K562 (cell line): ENCODE measurements around the gene CCDC85B. TPM values are rescaled to one million over a fixed set of nuclear protein-coding genes. Genes with fewer than 3 reads are reported as not detected.

Experiments
- ATF1 ChIP-seq, 2 experiments: fragments of 450-650 bp in 1 of 2; IDR thresholded peaks; 2 replicates each; pipeline ENCODE4 v1.6.1; 2016; ENCODE audit warnings: missing compliant biosample characterization in 1 of 2, missing genetic modification characterization in 1 of 2
- CREM ChIP-seq: IDR thresholded peaks from 2 replicates; pipeline ENCODE4 v1.6.1; 2014; ENCODE audit warnings: antibody characterized with exemption, low read depth
- DNMT1 ChIP-seq: fragments of 450-650 bp; IDR thresholded peaks from 2 replicates; pipeline ENCODE4 v1.6.1; 2016; ENCODE audit warnings: antibody characterized with exemption, mild to moderate bottlenecking
- FOXP1 ChIP-seq: sonication (generic); formaldehyde crosslinking; IDR thresholded peaks from 2 replicates; pipeline ENCODE4 v1.8.0; 2022; ENCODE audit warnings: mild to moderate bottlenecking, missing genetic modification reagents
- HDAC6 ChIP-seq: IDR thresholded peaks from 2 replicates; pipeline ENCODE4 v1.6.1; 2012; ENCODE audit warnings: low read depth, mild to moderate bottlenecking, control low read depth, inconsistent platforms, low read length, moderate library complexity
- ILF3 ChIP-seq: fragments of 450-650 bp; IDR thresholded peaks from 2 replicates; pipeline ENCODE4 v1.6.1; 2018; ENCODE audit warnings: antibody characterized with exemption, mild to moderate bottlenecking, moderate library complexity, borderline replicate concordance
- KAT7 ChIP-seq: sonication (generic); formaldehyde crosslinking; IDR thresholded peaks from 2 replicates; pipeline ENCODE4 v1.8.0; 2022; ENCODE audit warnings: missing genetic modification reagents, mild to moderate bottlenecking, borderline replicate concordance
- MIER1 ChIP-seq: fragments of 450-650 bp; IDR thresholded peaks from 2 replicates; pipeline ENCODE4 v1.6.1; 2016; ENCODE audit warnings: antibody characterized with exemption, mild to moderate bottlenecking, low read depth
- NBN ChIP-seq: fragments of 450-650 bp; IDR thresholded peaks from 2 replicates; pipeline ENCODE4 v1.6.1; 2016; ENCODE audit warnings: low read depth, mild to moderate bottlenecking
- NFATC3 ChIP-seq: fragments of 450-650 bp; IDR thresholded peaks from 2 replicates; pipeline ENCODE4 v1.6.1; 2017; ENCODE audit warnings: mild to moderate bottlenecking
- NONO ChIP-seq, 2 experiments: fragments of 200-400 bp in 1 of 2; fragments of 450-650 bp in 1 of 2; formaldehyde crosslinking in 1 of 2; IDR thresholded peaks; 2 replicates each; pipeline ENCODE4 v1.6.1; 2017; ENCODE audit warnings: low read depth in 2 of 2, mild to moderate bottlenecking in 2 of 2, moderate library complexity in 2 of 2, low read length in 1 of 2
- POLR2AphosphoS5 ChIP-seq: IDR thresholded peaks from 2 replicates; pipeline ENCODE4 v1.6.1; 2011; ENCODE audit warnings: mild to moderate bottlenecking, low read depth, low read length, moderate library complexity; ENCODE audit not compliant: control insufficient read depth, insufficient read depth
- RAD21 ChIP-seq, 2 experiments: fragments of 250-450 bp in 1 of 2; fragments of 450-650 bp in 1 of 2; sonication (Bioruptor Pico) in 1 of 2; formaldehyde crosslinking in 1 of 2; IDR thresholded peaks in 1 of 2; conservative IDR thresholded peaks in 1 of 2; 2 replicates each; pipeline versions ENCODE4 v1.4.0 to v1.8.0; 2020 to 2022; ENCODE audit warnings: mild to moderate bottlenecking in 2 of 2, moderate library complexity in 1 of 2
- RUNX1 ChIP-seq: sonication (generic); IDR thresholded peaks from 2 replicates; pipeline ENCODE4 v1.6.1; 2016; ENCODE audit warnings: antibody characterized with exemption, low read depth
- SAFB2 ChIP-seq: fragments of 200-400 bp; formaldehyde crosslinking; IDR thresholded peaks from 2 replicates; pipeline ENCODE4 v1.6.1; 2018; ENCODE audit warnings: borderline replicate concordance, low read length, low read depth, moderate library complexity; ENCODE audit not compliant: severe bottlenecking
- STAG1 ChIP-seq: sonication (generic); formaldehyde crosslinking; IDR thresholded peaks from 2 replicates; pipeline ENCODE4 v1.5.0; 2020; ENCODE audit warnings: missing genetic modification reagents, borderline replicate concordance
- SUPT5H ChIP-seq: fragments of 450-650 bp; IDR thresholded peaks from 2 replicates; pipeline ENCODE4 v1.6.1; 2016
- TBP ChIP-seq: optimal IDR thresholded peaks from 2 replicates; pipeline ENCODE3; 2011; ENCODE audit warnings: low read depth, low read length, improper control_type of control experiment
- TOE1 ChIP-seq, 2 experiments: fragments of 450-650 bp in 1 of 2; sonication (generic) in 1 of 2; formaldehyde crosslinking in 1 of 2; IDR thresholded peaks; 2 replicates each; pipeline versions ENCODE4 v1.7.1 to v1.8.0; 2016 to 2022; ENCODE audit warnings: borderline replicate concordance in 2 of 2, mild to moderate bottlenecking in 2 of 2, antibody characterized with exemption in 1 of 2, inconsistent platforms in 1 of 2, low read depth in 1 of 2, missing genetic modification reagents in 1 of 2, moderate library complexity in 1 of 2
- ZNF717 ChIP-seq: fragments of 250-450 bp; sonication (Bioruptor Pico); IDR thresholded peaks from 2 replicates; pipeline ENCODE4 v1.5.0; 2021
- polyA plus RNA-seq, 8 experiments: library from polyadenylated mRNA; depleted of rRNA in 4 of 8; stranded (reverse) in 5 of 8; unstranded in 3 of 8; fragments of >200 nt; fragmentation: Nextera tagmentation in 2 of 8; fragmentation: Illumina TruSeq in 1 of 8; extraction: Ambion mirVana in 2 of 8; extraction: Trizol in 1 of 8; gene quantifications; 2 replicates each; pipeline versions ENCODE4 v1.2.1 to v1.2.3, GENCODE V29; 2011 to 2014; ENCODE audit warnings: inconsistent platforms in 1 of 8, missing spikeins in 1 of 8
- total RNA-seq, 7 experiments: library from RNA; depleted of rRNA in 6 of 7; stranded (reverse); fragments of >200 nt in 6 of 7; fragmentation: Illumina TruSeq in 2 of 7; extraction: Trizol in 2 of 7; gene quantifications; 2 replicates each; pipeline versions ENCODE4 v1.2.1 to v1.2.3, GENCODE V29; 2011 to 2021; ENCODE audit warnings: low replicate concordance in 1 of 7
- TF ChIP-seq, protein P1 (sequence below), 2 experiments: fragments of 150-350 bp in 1 of 2; IDR thresholded peaks; 2 replicates each; pipeline ENCODE4 v1.6.1; 2012 to 2016; ENCODE audit warnings: low read depth in 2 of 2, low read length in 2 of 2, mild to moderate bottlenecking in 1 of 2, moderate library complexity in 1 of 2
- TF ChIP-seq, protein P2 (sequence below): sonication (generic); formaldehyde crosslinking; IDR thresholded peaks from 2 replicates; pipeline ENCODE4 v1.8.1; 2023; ENCODE audit warnings: mild to moderate bottlenecking, missing genetic modification reagents

Gene CCDC85B
- total and polyA plus RNA-seq, 9 of the 15 experiments (the other 6 are each of a cell fraction or from before 2014, with no cell fraction given): 0.14 to 138 (median 6.2) TPM

- TF ChIP-seq NBN (peak; percentile 86; the same call in 1 of the 2 replicates), NONO (IDR thresholded peaks at IDR 0.05; ENCODE audit: low read depth in 2 of 2, low read length in 1 of 2) (peak in 1 of 2 experiments; percentile 96; a peak in 3 of 4 replicates), FOXP1 (CRISPR knock-in tag) (peak; percentile 81; the same call in 1 of the 2 replicates), RAD21 (CRISPR knock-in tag; conservative IDR thresholded peaks at IDR 0.05 in 1 of 2, IDR thresholded peaks at IDR 0.05 in 1 of 2) (peak; percentile 47 to 57), CREM (peak; percentile 91), STAG1 (no peak), RUNX1 (peak; percentile 84; the same call in 1 of the 2 replicates), ZNF717 (CRISPR knock-in tag) (no peak), POLR2AphosphoS5 (no peak), DNMT1 (no peak), MIER1 (no peak), TOE1 (IDR thresholded peaks at IDR 0.05; ENCODE audit: borderline replicate concordance) (peak; percentile 99), TOE1 (CRISPR knock-in tag; IDR thresholded peaks at IDR 0.05; ENCODE audit: borderline replicate concordance, low read depth) (no peak), SUPT5H (no peak), HDAC6 (no peak), NFATC3 (no peak), KAT7 (CRISPR knock-in tag) (peak; percentile 66; the same call in 1 of the 2 replicates), ILF3 (peak; percentile 81; the same call in 1 of the 2 replicates), ATF1 (CRISPR knock-in tag; IDR thresholded peaks at IDR 0.05) (peak; percentile 73), ATF1 (tag; IDR thresholded peaks at IDR 0.05) (peak; percentile 69), TBP (peak; percentile 67), SAFB2 (no peak)
- TF ChIP-seq, protein P1, sequence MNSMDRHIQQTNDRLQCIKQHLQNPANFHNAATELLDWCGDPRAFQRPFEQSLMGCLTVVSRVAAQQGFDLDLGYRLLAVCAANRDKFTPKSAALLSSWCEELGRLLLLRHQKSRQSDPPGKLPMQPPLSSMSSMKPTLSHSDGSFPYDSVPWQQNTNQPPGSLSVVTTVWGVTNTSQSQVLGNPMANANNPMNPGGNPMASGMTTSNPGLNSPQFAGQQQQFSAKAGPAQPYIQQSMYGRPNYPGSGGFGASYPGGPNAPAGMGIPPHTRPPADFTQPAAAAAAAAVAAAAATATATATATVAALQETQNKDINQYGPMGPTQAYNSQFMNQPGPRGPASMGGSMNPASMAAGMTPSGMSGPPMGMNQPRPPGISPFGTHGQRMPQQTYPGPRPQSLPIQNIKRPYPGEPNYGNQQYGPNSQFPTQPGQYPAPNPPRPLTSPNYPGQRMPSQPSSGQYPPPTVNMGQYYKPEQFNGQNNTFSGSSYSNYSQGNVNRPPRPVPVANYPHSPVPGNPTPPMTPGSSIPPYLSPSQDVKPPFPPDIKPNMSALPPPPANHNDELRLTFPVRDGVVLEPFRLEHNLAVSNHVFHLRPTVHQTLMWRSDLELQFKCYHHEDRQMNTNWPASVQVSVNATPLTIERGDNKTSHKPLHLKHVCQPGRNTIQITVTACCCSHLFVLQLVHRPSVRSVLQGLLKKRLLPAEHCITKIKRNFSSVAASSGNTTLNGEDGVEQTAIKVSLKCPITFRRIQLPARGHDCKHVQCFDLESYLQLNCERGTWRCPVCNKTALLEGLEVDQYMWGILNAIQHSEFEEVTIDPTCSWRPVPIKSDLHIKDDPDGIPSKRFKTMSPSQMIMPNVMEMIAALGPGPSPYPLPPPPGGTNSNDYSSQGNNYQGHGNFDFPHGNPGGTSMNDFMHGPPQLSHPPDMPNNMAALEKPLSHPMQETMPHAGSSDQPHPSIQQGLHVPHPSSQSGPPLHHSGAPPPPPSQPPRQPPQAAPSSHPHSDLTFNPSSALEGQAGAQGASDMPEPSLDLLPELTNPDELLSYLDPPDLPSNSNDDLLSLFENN (IDR thresholded peaks at IDR 0.05; ENCODE audit: low read depth in 2 of 2, low read length in 2 of 2): peak; percentile 66 to 77; a peak in 2 of 4 replicates
- TF ChIP-seq, protein P2, sequence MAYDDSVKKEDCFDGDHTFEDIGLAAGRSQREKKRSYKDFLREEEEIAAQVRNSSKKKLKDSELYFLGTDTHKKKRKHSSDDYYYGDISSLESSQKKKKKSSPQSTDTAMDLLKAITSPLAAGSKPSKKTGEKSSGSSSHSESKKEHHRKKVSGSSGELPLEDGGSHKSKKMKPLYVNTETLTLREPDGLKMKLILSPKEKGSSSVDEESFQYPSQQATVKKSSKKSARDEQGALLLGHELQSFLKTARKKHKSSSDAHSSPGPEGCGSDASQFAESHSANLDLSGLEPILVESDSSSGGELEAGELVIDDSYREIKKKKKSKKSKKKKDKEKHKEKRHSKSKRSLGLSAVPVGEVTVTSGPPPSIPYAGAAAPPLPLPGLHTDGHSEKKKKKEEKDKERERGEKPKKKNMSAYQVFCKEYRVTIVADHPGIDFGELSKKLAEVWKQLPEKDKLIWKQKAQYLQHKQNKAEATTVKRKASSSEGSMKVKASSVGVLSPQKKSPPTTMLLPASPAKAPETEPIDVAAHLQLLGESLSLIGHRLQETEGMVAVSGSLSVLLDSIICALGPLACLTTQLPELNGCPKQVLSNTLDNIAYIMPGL (CRISPR knock-in tag): 0 out of 2 replicates have a peak, but pooled peaks have one; percentile 26
These were observed 28.7 kb downstream of the CCDC85B start, which contains the start of gene DRAP1 (continued) for GRCh38 chr11:65919141-65919572.
